HUDEP-2 (cell line): ENCODE measurements around the gene OTUB1.

Source experiments
- DNase-seq, 76 experiments: peaks; one replicate each; lab custom pipeline; 2025; ENCODE audit not compliant: unreplicated experiment in 76 of 76; lab: John Stamatoyannopoulos, UW

The OTUB1 gene

DNA sequence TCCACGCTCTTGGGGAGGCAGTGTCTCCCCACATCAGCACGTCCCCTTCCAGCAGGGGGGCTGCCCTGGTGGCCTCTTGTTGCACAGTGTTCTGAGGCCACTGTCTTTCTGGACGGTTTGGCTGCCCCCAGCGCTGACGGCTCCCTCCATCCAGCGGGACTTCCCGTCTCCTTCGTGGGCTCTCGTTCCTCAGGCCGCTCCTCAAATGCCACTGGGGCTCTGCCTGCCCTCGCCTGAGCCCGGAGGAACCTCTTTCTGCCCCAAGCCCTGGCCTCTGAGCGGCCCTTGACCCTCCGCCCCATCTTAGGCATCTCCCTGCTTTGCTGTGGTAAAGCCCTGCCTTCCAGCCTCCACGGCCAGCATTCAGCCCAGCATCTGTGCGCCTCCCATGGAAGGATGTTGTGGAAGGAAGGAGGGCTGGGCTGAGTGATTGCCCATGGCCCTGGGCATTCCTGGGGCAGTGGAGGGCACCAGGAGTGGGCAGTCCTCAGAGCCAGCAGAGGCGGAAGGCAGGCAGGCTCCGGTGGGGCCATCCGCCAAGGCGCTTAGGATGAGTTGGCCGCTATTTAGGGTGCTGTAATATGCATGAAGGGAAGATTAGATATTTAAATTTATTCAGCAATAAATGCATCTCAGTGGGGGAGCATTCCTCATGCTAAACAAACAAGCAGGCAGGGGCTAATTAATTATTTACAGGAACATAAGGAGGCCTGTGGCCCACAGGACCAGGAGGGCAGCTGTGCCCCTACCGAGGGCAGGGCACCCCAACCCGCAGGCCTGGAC is 17.8 kb downstream of the OTUB1 start:
- no peak for DNase-seq

DNA sequence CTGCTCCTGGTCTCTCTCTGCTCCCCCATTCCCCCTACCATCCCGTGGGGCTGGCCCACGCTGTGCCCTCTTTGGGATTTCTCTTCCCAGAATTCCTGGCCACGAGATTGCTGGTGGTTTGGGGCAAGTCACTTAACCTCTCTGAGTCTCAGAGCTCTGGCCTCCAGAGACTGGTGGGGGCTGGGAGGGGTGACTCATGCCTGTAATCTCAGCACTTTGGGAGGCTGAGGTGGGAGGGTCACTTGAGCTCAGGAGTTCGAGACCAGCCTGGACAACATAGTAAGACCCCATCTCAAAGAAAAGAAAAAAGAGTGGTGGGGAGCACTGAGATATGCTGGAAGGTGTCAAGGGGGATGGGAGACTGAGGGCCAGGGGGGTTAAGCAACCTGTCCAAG is 18.3 kb downstream of the OTUB1 start:
- no peak for DNase-seq

DNA sequence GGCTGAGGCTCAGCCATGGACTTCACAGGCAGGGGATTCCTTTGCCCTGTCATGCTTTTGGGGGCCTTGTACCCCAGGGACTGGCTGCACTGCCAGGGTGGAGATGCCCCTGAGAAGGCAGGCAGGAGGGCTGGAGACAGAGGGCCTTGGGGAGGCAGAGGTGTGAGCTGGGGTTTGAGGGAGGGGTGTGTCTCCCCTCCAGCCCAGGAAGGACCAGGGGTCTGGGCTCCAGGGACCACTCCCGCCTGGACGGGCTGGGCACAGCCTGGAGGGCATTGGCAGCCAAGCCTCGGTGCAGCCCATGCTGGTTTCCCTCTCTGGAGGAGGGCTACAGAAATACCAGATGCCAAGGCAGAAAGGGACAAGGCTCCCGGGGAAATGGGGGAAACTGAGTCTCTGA is 19.5 kb downstream of the OTUB1 start:
- DNase-seq = no peak

DNA sequence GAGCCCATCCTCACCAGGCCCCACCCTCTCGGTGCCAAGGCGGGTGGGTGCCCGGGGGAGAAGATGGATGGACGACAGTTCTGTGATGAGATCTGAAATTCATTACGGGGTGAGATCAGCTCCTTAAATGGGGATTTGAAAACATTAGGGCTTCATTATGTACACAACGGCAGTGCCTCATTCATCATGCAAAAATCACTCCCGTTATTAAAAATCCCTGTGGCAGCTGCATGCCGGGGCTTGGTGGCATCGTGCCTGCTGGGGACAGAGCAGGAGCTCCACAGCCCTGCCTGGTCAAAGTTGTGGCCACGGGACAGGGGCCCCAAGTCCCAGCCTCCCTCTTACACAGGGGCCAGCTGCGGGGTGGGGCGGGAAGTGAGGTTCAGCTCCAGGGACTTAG is 20.2 kb downstream of the OTUB1 start:
- DNase-seq = no peak

DNA sequence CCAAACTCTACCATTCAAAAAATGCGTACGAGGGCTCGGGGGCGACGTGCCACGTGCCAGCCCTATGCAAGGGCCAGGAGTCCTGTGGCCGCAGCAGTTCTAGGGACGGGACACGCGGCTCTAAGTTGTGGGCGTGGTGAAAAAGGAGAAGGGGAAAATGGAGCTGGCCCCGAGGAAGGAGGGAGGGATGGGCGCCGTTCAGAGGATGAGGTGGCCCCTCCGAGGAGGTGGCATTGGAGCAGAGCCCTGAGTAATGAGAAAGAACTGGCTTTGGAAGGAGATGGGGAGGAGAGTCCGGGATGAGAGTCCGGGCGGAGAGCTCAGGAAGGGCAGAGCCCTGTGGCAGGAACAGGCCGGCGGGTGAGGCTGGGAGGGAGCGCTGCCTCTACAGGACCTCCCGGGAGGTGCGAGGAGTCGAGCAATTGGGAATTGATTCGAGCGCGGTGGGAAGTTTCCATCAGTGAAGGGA is 21.0 kb downstream of the OTUB1 start:
- DNase-seq = no peak

DNA sequence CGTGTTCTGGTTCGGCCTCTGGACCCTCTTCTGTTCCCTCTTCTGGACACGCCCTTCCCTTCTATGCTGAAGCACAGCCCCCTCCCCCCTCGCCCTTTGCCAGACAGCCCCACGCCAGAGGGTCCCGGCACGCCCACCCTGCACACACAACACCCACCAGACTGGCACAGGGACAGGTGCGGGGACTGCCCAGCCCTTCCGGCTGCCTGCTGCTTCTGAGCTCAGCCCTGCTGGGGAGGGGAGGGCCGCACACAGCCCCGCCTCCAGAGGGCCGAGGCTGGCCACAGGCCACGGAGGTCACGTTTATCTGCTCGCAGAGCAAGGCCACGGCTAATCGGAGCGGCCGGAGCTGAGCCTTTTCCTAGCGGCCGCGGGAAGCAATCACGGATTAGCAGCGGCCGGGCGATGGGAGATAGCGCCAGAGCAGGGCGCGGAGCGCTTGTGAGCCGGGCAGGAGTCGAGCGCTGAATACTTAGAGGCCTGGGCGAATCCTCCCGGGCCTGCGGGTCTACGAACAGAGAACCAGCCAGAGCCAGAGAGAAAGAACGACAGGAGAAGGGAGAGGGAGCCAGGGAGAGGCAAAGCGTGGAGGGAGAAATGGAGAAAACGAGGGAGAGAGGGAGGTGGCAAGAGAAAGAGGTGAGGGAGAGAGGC is 21.5 kb downstream of the OTUB1 start:
- DNase-seq = peak in 69 of 76 experiments; percentile 7 to 86 (median 60)

DNA sequence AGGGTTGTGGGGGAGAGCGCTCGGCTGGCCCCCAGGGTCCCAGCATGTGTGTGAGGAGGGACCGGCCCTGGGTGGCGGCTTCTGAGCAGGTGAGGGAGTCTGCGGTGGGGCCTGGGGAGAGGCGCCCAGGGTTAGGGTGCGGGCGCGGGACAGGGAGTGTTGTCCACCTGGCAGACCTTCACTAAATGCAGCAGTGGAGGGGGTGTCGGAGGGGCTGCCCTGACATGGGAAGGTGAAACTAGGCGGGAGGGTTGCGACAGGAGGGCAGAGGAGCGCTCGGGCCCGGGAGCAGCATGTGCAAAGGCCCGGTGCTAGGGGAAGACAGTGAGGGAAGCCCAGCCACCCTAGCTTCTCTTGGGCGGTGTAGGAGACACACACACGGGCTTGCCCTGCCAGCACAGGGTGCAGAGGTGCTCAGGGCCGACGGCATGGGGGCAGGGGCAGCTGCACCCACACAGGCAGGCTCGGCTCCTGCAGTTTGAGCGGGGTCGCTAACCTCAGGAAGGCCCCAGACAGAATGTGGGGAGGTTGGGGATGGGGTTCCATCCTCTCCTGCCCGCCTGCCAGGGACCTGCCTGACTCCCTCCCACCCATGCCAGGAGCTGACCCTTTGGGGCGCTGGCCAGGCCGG is 22.2 kb downstream of the OTUB1 start:
- DNase-seq = no peak

DNA sequence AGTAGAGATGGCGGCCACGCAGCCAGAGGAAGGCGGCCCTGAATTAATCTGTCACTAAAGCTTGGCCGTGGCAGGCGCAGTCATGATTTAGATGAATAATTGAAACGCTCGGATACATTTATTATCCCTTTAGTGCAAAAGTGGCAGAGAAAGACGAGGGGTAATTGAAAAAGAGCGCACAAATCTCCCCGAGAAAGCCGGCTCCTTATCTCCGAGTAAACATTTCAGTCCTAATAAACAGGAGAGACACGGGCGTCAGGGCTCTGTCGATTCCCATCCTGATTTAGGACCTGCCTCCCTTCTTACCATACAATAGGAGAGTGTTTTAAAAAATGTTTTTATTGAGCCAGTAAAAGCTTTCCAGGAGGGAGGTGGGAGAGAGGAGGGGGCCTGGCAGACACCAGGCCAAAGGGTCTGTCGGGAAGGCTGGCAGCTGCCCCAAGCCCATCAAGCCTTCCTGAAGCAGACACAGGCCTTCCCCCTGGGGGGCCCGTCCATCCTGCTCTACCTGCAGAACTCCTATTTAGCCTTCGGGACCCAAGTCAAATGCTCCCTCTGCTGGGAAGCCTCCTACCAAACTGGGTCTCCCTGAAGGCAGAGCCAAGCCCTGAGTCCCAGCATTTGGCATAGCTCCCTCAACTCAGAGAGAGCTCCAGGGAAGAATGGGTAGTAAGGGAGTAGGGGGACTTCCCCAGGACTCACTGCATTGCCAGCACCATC is 22.8 kb downstream of the OTUB1 start:
- DNase-seq = no peak

DNA sequence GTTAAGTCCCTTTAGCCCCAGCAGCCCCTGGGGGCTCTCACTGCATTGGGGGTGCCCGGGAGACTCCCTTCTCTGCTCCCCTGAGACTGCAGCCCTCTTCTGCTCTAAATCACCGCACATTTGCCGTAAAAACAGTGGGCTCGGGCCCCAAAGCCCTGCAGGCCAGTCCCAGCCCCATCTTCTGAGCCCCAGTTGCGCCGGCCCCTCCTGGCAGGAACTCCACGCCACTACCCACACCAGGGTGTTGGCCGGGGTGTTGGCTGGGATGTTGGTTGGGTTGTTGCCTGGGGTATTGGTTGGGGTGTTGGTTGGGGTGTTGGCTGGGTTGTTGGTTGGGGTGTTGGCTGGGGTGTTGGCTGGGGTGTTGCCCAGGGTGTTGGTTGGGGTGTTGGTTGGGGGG is 23.5 kb downstream of the OTUB1 start:
- no peak for DNase-seq

DNA sequence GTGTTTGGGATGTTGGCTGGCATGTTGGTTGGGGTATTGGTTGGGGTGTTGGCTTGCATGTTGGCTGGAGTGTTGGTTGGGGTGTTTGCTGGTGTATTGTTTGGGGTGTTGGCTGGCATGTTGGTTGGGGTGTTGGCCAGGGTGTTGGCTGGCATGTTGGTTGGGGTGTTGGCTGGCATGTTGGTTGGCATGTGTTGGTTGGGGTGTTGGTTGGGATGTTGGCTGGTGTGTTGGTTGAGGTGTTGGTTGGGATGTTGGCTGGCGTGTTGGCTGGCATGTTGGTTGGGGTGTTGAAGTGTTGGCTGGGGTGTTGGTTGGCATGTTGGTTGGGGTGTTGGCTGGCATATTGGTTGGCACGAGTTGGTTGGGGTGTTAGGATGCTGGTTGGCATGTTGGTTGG is 24.5 kb downstream of the OTUB1 start:
- no peak for DNase-seq

DNA sequence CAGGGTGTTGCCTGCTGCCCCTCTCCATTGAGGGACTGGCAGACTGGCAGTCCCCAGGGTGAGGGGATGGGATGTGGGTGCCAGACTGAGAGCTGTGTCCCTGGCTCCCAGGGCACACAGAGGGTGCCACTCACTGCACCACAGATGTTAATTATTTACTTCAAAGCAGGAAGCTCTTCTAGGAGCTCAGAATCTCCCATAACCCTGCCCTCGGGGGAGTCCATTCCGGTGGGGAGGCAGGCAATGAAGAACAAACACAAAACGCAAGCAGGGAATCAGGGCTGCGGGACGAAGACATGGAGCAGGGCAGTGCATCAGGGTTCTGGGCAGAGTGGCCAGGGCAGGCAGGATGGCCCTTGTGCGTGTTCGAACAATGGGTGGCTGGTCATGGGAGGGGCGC is 25.1 kb downstream of the OTUB1 start:
- DNase-seq = no peak

DNA sequence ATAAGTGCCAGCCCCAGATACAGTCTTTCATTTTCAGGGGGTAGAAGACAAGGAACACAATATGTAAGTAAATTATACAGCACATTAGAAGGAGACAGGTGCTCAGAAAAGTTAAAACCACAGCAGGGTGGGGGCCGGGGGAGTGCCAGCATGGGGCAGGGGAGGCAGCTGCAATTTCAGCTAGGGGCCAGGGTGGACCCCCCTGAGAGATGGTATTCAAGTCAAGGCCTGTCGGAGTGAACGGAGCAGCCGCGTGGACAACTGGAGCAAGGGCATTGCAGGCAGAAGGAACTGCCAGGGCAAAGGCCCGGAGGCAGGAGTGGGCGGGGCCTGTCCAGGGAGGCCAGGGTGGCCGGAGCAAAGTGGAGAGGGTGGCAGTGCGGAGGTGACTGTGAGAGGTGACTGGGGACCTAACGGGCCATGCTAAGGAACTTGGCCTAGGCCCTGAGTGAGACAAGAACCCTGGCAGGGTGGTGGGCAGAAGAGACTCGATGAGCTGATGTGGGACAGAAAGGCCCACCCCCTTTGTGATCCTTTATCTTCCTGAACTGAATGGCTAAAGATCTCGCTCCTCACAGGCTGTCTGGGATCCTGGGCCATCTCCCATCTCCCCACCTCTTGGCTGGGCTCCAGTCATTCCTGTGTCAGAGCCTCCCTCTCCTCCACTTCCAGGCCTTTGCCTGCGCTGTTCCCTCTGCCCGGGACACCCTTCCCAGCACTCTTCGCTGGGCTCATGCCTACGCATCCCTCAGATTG is 27.1 kb downstream of the OTUB1 start:
- DNase-seq = no peak

DNA sequence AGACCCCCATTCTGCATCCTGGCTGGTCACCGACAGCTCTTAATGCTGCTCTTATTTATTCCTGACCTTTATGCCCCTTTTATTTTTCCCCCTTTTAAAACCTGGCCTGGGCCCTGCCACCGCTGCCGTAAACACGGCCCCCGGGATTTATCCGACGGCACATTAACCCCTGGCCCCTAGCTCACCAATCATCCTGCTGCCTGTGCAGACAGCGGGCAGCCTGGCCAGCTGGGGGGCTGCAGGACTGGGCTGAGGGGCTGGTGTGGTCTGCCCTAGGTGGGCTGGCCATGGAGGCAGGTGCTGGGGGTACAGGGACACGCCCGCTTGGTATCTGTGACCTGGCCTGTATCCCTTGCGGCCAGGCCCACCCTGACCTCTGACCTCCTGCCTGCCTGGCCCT is 28.1 kb downstream of the OTUB1 start:
- DNase-seq = no peak

DNA sequence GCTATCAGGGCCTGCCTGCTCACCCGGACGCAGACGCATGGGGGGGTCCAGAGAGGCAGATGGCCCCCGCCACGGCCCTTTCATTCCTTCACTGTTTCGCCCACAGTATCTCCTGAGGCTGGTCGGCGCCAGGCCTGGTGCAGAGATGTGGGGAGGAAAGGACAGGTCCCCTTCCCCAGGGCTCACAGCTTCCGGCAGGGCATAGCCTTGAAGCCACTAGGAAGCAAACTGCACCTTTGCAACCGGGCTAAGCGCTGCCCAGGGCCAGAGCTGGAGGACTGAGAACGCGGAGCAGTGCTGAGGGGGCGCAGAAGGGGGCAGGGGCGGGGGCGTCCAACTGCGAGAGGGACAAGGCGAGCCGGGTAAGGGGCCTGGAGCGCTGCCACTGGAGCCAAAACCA is 29.3 kb downstream of the OTUB1 start:
- no peak for DNase-seq

DNA sequence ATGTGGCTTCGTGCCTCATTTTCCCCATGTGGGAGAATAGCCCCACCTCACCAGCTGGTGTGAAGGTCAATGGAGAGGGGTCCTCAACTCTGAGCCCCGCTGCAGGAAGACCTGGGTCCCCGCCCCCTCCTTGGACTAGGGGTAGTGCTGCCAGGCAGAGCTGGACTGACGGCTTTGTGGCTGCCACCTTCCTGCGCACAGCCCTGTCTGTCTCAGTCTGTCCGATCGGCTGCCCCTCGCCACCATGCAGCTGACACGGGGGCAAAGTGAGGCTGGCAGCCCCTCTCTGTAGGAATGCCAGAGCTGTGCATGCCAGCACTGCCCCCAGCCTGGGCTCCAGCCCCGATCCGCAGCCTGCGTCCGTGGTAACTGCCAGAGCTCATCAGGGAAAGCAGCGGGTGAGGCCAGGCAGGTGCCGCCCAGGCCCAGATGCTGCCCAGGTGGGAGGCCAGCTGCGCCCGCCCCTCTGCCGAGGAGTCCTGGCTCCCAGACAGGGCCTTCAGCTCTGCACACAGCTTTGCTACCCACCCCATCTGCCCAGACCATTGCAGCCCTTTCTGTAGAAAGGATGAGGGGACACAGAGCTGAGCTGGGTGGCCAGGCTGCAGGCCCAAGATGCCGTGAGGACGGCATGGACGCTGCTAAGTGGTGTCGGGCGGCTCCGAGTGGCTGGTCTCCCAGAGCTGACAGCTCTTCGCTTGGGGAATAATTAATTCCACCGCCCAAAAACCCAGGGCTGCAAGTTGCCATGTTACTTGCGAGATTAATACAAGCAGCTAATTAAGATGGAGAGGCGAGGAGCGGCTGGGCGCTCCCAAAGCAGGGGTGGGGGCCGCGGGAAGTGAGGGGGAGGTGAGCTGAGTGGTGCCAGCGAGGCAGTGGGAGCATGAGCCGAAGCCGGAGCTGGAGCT is 30.0 kb downstream of the OTUB1 start:
- no peak for DNase-seq

DNA sequence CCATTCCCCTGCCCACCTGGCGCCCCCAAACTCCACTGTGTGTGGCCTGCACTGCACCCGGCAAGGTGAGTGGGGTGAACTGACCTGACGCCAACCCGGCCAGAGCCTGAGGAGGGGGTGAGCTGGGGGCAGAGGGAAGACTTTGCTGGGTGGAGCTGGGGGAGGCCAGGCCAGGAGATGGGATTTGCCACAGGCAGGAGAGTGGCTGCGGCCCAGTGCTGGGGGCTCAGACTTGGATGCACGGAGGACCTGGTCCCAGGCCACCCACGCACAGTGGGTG is 31.6 kb downstream of the OTUB1 start:
- no peak for DNase-seq

DNA sequence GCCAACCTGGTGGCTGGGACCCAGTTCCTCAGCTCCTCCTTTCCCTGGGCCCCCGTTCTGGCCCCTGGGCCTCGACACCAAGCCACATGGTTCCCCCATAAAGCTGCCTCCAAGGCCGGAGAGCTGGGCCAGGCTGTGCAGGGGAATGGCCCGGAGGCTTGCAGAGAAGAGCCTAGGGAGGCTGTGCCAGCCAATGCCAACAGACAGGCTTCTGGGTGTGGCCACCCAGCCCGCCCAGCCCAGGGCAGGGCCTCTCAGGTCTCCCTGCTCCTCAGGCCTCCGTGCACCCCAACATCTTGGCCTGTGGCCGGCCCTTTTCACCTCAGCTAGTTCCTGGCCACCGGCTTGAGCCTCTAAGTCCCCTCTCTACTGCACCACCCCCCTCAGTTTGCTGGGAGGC is 32.1 kb downstream of the OTUB1 start:
- peak in 11 of 76 experiments; percentile 5 to 35 (median 14) for DNase-seq

DNA sequence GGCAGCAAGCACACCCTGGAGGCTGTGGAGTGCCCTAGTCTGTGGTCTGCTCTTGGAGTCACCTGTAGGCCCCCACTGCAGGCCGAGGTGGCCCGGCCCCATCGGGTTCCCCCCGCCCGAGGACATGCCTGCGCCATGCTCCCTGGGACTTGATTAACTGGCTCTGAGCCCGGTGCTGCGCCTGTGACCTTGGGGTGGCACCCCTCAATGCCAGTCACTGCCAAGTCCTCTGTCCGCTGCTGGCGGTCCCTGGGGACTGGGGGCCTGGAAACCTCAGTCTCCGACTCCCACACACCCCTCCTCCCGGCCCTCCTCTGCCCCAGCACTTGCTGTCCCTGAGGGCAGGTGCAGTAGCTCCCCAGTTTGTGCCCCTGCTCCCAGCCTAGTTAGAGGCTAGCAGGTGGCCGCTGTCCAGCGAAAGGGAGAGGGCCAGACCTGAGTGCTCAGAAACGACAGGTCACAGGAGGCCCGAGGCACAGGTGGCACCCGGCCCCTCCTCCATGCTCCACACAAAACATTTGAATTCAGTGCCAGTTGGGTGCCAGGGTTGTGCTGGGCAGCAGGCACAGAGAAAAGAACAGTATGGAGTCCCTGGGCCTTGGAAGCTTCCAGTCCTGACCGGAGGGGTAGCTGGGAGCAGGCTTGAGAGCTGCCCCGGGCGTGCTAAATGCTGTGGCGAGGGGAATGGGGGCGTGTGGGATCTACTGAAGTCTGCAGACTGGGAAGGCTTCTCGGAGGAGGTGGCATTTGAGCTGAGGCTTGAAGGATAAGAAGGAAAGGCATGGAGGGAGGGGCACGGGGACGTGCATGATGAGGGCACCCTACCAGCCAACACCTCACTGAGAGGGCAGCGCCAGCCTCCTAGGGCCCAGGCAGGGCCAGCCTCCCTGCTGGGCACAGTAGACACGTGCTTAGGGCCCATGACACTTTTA is 33.1 kb downstream of the OTUB1 start:
- DNase-seq = no peak
